Smooth muscle cell (in vitro differentiated cells): ENCODE measurements around the gene ADTRP. TPM values are rescaled to one million over a fixed set of nuclear protein-coding genes. Genes with fewer than 3 reads are reported as not detected.

Experiments
- DNase-seq: peaks from one replicate; lab custom pipeline; 2025; ENCODE audit not compliant: unreplicated experiment; lab: John Stamatoyannopoulos, UW
- H2AFZ ChIP-seq: fragments of 200-600 bp; sonication (generic); 2 replicates; pipeline ENCODE4 v1.6.0; 2016; ENCODE audit warnings: antibody characterized with exemption, low read depth, mild to moderate bottlenecking
- H3F3A ChIP-seq: fragments of 200-600 bp; sonication (generic); 2 replicates; pipeline ENCODE4 v1.6.0; 2017; ENCODE audit warnings: antibody characterized with exemption, low read depth
- H3K27ac ChIP-seq: fragments of 200-600 bp; sonication (generic); 2 replicates; pipeline ENCODE4 v1.5.1; 2016; ENCODE audit warnings: low read depth, mild to moderate bottlenecking
- H3K27me3 ChIP-seq: fragments of 200-600 bp; sonication (generic); 2 replicates; pipeline ENCODE4 v1.6.1; 2016; ENCODE audit warnings: low read depth, mild to moderate bottlenecking
- H3K36me3 ChIP-seq: fragments of 200-600 bp; sonication (generic); 2 replicates; pipeline ENCODE4 v1.5.1; 2016; ENCODE audit warnings: low read depth
- H3K4me1 ChIP-seq: fragments of 200-600 bp; sonication (generic); 2 replicates; pipeline ENCODE4 v1.5.1; 2016; ENCODE audit warnings: low read depth
- H3K4me2 ChIP-seq: fragments of 200-600 bp; sonication (generic); 2 replicates; pipeline ENCODE4 v1.6.0; 2016; ENCODE audit warnings: mild to moderate bottlenecking
- H3K4me3 ChIP-seq: fragments of 200-600 bp; sonication (generic); 2 replicates; pipeline ENCODE4 v1.5.1; 2016; ENCODE audit warnings: mild to moderate bottlenecking
- H3K79me2 ChIP-seq: fragments of 200-600 bp; sonication (generic); 2 replicates; pipeline ENCODE4 v1.6.0; 2016; ENCODE audit warnings: low read depth, mild to moderate bottlenecking
- H3K9ac ChIP-seq: fragments of 200-600 bp; sonication (generic); 2 replicates; pipeline ENCODE4 v1.6.0; 2016; ENCODE audit warnings: low read depth
- H3K9me3 ChIP-seq: fragments of 200-600 bp; sonication (generic); replicated peaks from 2 replicates; pipeline ENCODE4 v1.5.1; 2016; ENCODE audit warnings: low read depth
- H4K20me1 ChIP-seq: fragments of 200-600 bp; sonication (generic); 2 replicates; pipeline ENCODE4 v1.6.0; 2016; ENCODE audit warnings: low read depth
- CTCF ChIP-seq: fragments of 200-600 bp; sonication (generic); IDR thresholded peaks from 2 replicates; pipeline ENCODE4 v1.5.1; 2017; ENCODE audit warnings: borderline replicate concordance, mild to moderate bottlenecking, antibody characterized with exemption; ENCODE audit not compliant: insufficient read depth, poor library complexity, severe bottlenecking
- WGBS: methylation state at CpG from one replicate; pipeline ENCODE4 v1.1.7; 2016; ENCODE audit warnings: low lambda C conversion rate; 5-methylcytosine and 5-hydroxymethylcytosine counted together
- polyA plus RNA-seq: library from polyadenylated mRNA; unstranded; fragments of >200 nt; fragmentation: Nextera tagmentation; extraction: Ambion mirVana; gene quantifications from 2 replicates; pipeline ENCODE4 v1.2.1, GENCODE V29; 2016
- total RNA-seq: library from RNA; depleted of rRNA; stranded (reverse); fragments of >200 nt; gene quantifications from 2 replicates; pipeline ENCODE4 v1.2.3, GENCODE V29; 2014

ADTRP gene
- total and polyA plus RNA-seq, 2 experiments from 2014 or later, result 0.67 to 1.1 TPM

DNA sequence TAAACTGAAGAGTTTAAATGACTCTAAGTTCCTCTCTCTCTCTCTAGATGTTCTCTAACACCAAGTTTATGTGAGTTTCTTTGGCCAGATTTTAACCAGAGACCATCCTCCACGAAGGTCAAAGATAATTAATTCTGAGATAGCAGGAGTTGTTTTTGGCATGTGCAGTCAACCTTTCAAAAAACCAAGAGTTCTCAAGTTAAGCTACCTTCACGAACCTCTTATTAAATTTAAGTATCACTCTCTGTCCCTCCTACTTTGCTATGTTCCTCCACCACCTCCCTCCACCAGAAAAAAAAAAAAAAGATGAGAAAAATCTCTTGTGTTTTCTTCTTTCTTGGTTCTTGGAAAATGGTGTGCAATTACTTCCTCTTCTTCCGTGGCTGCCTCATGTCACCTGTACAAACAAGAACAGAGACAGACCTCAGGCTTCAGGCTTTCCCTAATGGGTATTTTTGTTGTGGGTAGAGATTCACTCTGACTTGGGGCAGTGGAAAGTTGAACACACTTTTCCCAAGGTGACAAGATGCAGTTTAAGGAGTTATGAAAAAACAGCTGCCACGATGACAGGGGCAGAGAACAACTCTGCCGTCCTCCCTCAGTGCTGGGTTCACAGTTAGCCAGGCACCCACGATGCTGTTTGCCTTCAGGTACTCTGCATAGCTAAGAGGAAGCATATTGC is 64.3 kb downstream of the ADTRP start:
- Histone ChIP-seq H2AFZ (no peak overlapping the region), H3K9ac (no peak overlapping the region), H3K79me2 (no peaks in the 10 kb centered on the region), H3K4me3 (no peak overlapping the region), H4K20me1 (no peaks in the 10 kb centered on the region), H3K36me3 (no peaks in the 10 kb centered on the region), H3K27me3 (no peaks in the 10 kb centered on the region), H3K4me1 (peaks cover 8% of the 10 kb centered on the region), H3K4me2 (no peak overlapping the region), H3K9me3 (no peaks in the 10 kb centered on the region), H3F3A (no peaks in the 10 kb centered on the region), H3K27ac (no peak overlapping the region)
- no peak for DNase-seq
- 82% methylated on average over 6 of the region's 6 CpGs for WGBS
- no peak for TF ChIP-seq CTCF

- Histone ChIP-seq H3K4me2 (no peak overlapping the region), H3K9ac (no peak overlapping the region), H3K4me1 (peaks cover 8% of the 10 kb centered on the region), H3K36me3 (no peaks in the 10 kb centered on the region), H3K9me3 (no peaks in the 10 kb centered on the region), H3K4me3 (no peak overlapping the region), H3K79me2 (no peaks in the 10 kb centered on the region), H3K27ac (no peak overlapping the region), H3F3A (no peaks in the 10 kb centered on the region), H2AFZ (no peak overlapping the region), H3K27me3 (no peaks in the 10 kb centered on the region), H4K20me1 (no peaks in the 10 kb centered on the region)
- no peak for TF ChIP-seq CTCF
- no peak for DNase-seq
- WGBS, result 61% methylated on average over 6 of the region's 6 CpGs
These were observed 65.8 kb downstream of the ADTRP start for GRCh38 chr6:11712760-11713159.

GRCh38 chr6:11711984-11712711 is 66.5 kb downstream of the ADTRP start:
- Histone ChIP-seq H3K36me3 (no peaks in the 10 kb centered on the region), H2AFZ (peak overlapping the region; percentile 46)

More at GRCh38 chr6:11711984-11712711, 66.5 kb downstream of the ADTRP start:
- H3K4me1 ChIP-seq, result peaks cover 8% of the 10 kb centered on the region
- no peak for DNase-seq
- H3K9ac ChIP-seq, result no peak overlapping the region
- no peaks in the 10 kb centered on the region for H3K9me3 ChIP-seq
- no peaks in the 10 kb centered on the region for H3F3A ChIP-seq
- H3K4me3 ChIP-seq, result no peak overlapping the region
- peak overlapping the region; percentile 78 for H3K4me2 ChIP-seq
- H4K20me1 ChIP-seq, result no peaks in the 10 kb centered on the region
- no peaks in the 10 kb centered on the region for H3K79me2 ChIP-seq
- H3K27ac ChIP-seq, result peak overlapping the region; percentile 70
- 78% methylated on average over 10 of the region's 10 CpGs for WGBS
- no peak for TF ChIP-seq CTCF
- no peaks in the 10 kb centered on the region for H3K27me3 ChIP-seq
